ENCODE results near the gene MYO5C.
A peak's percentile ranks its signal among the peaks of the same experiment; 100 is the strongest.
"Not testable (repeated sequence)": the region's sequence is repeated elsewhere in the genome, so short reads cannot be mapped to it uniquely, and the experiment has no call there.

The MYO5C gene

GRCh38 chr15:52165494-52166131, 130.0 kb downstream of the MYO5C start:
- not testable (repeated sequence) for DNase-seq

- DNase-seq = no peak
Measured at GRCh38 chr15:52164631-52165265, 130.9 kb downstream of the MYO5C start.

- DNase-seq = peak; percentile 61
Measured at GRCh38 chr15:52163321-52164190, 132.0 kb downstream of the MYO5C start.

- no peak for DNase-seq
Measured at GRCh38 chr15:52162876-52163275, 132.7 kb downstream of the MYO5C start.

GRCh38 chr15:52162260-52162659, 133.3 kb downstream of the MYO5C start:
- DNase-seq = no peak

- DNase-seq = peak; percentile 30
Measured at GRCh38 chr15:52161406-52161966, 134.1 kb downstream of the MYO5C start.

- peak; percentile 28 for DNase-seq
Measured at GRCh38 chr15:52159645-52160044, 136.0 kb downstream of the MYO5C start.

GRCh38 chr15:52158084-52158765, 137.4 kb downstream of the MYO5C start:
- no peak for DNase-seq

GRCh38 chr15:52155878-52156277, 139.7 kb downstream of the MYO5C start:
- DNase-seq = no peak

- DNase-seq = peak; percentile 32
Measured at GRCh38 chr15:52154896-52155865, 140.4 kb downstream of the MYO5C start.

GRCh38 chr15:52153900-52154895, 141.4 kb downstream of the MYO5C start:
- peak; percentile 28 for DNase-seq

GRCh38 chr15:52151353-52151752, 144.3 kb downstream of the MYO5C start:
- DNase-seq = no peak

- DNase-seq = no peak
Measured at GRCh38 chr15:52150871-52151270, 144.7 kb downstream of the MYO5C start.

- DNase-seq = no peak
Measured at GRCh38 chr15:52150043-52150825, 145.4 kb downstream of the MYO5C start.

- no peak for DNase-seq
Measured at GRCh38 chr15:52148403-52148802, 147.2 kb downstream of the MYO5C start.

GRCh38 chr15:52146776-52147175, 148.8 kb downstream of the MYO5C start:
- no peak for DNase-seq

- DNase-seq = no peak
Measured at GRCh38 chr15:52146261-52146660, 149.3 kb downstream of the MYO5C start.

GRCh38 chr15:52144656-52145178, 150.9 kb downstream of the MYO5C start:
- DNase-seq = no peak

- DNase-seq = no peak
Measured at GRCh38 chr15:52143873-52144272, 151.7 kb downstream of the MYO5C start.

Measured in activated CD8-positive, alpha-beta memory T cell treated with anti-CD3 and anti-CD28 coated beads for 24 hours (primary cell).